ENCODE results near the gene NECAB3.

NECAB3 gene

DNA sequence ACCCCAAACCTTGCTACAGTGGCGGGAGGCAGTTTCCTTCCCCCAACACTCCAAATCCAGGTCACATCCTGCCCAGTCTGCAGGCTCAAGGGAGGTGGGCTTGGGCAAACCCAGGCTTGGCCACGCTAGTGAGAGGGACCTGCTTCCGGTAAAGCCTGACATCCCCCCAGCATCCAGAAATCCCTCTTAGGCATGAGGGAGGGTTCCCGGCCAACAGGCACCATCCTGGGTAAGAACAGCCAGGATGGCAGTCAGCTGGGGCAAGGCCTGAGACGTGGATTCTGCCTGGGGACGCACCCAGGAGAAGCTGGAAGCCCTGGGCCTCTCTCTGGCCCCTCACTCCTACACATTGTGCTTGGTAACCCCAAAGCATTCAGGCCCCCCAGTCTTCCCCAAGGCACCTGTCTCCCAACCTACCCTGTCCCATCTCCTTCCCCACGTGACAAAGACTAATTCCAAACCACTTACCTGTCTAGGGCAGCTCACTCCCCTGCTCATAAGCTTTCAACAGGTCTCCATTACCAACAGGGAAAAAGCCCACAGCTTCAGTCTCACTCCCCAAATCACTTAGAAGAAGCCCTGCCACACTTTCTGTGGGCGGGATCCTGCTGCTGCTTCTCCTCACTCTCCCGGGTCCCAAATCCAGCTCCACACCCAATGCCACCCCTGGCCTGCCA, 10.0 kb downstream of the NECAB3 start:
- no peak for DNase-seq (ENCODE audit: low spot score)

DNA sequence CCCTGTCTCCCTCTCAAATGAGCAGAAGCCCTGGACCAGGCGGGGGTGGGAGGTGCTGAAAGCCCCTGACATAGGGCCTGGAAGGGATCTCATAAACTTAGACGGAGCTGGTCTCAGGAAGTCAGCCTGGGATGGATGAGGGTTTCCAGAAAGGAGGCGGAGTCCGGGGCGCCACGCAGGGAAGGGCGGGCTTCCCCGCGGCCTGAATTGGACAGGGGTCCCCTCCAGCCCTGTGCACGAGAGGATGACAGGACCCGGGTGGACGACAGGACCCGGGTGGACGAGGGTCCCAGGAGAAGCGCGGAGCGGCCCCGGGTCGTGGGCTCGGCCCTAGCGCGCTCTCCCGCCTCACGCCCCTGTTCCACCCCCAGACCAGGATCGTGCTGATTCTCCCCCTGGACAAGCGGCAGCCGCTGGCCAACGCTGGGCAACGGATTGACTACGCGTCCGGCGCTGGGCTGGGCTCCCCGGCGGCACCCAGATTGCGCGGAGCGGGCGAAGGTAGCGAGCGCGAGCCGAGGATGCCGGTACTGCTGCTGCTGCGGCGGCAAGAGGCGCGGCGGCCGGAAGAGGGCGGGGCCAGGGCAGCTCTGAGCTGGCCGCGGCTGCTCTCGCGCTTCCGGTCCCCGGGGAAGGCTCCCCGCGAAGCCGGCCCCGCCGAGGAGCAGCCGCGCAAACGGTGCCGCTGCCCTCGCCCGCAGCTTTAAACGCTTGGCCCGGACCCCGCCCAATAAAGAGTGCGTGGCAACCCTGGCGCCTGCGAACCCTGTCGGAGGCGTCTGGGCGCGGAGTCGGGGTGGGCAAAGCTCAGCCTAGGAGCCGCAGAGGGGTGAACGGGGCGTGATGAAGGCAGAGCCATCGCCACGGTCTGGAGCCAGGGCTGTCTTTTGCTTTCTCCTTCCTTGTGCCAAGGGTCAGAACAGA, 10.8 kb downstream of the NECAB3 start:
- no peak for DNase-seq (ENCODE audit: low spot score)

DNA sequence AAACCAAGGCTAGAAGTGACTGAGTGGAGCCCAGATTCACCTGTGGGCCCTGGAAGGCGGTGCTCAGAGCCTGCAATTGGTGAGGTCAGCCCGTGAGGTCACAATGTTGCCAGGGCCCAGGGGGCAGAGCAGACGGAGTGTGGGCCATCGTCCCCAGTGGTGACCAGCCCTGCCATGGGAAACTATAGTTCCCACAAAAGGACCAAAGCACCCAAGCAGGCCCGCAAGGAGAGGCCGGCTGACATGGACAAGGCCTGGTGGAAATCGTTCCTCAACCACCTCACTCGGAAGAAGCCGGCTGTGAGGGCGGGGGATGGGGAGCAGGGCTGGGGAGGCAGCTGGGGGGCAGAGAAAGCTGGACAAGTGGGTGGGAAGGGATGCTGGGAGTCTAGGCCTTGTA, 12.1 kb downstream of the NECAB3 start, which contains the start of gene C20orf144:
C20orf144 (plus strand) TSS at position 156 of the 400 bp plus-strand sequence; CDS start at position 175, 19 bp downstream.
- DNase-seq (ENCODE audit: low spot score) = no peak

DNA sequence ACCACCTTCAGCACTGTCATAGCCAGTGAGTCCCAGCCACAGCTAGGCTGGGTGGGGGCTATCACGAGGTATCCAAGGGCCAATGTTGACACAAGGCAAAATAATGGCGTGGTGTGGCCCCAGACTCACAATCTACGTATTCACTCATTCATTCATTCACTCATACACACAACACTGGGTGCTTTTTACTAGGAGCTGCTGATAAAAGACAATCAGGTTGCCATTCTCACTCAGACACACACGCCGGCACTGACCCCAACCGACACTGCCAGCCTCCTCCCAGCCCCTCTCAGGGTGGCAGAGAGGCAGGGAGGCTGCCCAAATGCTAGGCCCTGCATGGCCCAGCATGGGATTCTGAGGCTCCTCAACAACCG, 13.6 kb downstream of the NECAB3 start:
- DNase-seq (ENCODE audit: low spot score) = no peak

DNA sequence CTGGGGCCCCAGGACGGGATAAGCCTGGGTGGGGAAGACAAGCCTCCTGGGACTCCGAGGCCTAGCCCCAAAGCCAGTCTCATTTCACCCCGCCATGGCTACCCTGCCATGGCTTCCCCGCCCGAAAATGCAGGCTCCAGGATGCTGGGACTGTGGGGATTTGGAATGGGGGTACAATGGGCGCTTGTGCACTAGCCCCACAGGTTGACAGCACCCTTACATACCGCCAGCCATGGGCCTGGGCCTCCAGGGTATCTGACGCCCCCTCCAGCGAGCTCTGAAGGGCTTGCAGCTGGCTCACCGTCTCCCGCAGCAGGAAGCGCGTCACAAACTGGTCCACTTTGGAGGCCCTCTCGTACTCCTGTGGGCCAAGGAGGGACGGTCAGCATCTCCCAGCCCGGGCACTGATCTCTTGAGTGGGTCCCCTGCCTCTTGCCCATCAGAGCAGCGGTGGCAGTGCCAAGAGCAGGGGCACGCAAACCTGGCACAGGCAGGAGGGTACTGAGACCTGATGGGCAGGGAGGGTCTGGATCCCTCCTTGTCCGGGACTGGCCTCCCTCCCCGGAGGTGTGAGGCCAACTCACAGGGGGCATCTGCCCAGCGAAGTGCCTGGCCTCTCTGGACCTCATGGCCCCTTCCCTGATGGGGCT, 14.1 kb downstream of the NECAB3 start:
- no peak for DNase-seq (ENCODE audit: low spot score)

DNA sequence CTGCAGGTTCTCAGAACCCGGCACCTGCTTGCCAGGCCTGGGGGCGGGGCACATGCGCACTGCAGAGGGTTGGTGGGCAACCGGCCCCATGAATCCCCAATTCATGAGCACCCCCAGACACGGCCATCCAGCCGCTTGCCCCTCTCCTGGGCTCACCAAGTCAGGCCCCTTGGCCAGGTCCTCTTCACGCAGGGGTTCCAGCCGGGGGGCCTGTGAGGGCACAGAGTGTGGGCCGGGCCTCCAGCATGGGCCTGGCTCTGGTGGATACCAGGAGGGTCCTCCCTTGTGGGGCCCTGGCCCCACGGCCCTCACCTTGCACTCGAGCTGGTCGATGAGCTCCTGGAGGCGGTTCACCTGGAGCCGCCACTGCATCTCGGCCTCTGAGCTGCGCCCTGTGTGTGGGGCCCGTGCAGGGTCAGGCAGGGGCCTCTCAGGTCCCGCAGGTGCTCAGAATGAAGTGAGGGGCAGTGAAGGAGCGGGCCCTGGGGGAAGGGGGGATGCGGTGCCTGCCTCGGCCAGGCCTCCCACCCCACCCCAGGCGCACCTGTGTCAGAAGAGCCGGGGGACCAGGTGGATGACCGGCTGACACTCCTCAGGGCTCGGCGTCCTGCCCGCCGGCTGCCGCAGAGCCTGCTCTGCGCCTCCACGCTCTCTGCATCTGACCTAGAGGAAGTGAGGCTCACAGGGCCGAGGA, 14.7 kb downstream of the NECAB3 start:
- DNase-seq (ENCODE audit: low spot score) = no peak

DNA sequence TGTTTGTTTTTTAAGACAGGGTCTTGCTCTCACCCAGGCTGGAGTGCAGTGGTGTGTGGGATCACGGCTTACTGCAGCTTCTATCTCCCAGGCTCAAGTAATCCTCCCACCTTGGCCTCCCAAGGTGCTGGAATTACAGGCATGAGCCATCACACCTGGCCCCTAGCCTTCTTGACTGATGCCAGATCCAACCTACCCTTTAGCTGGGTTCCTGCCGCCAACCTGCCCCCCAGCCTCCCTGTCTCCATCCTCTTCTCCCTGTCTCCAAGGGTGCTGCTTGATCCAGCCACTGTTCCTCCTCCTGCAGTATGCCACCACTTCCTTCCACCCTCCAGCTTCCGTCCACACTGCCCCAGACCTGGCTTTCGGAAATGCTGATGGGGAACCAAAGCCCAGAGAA, 15.3 kb downstream of the NECAB3 start:
- no peak for DNase-seq (ENCODE audit: low spot score)

DNA sequence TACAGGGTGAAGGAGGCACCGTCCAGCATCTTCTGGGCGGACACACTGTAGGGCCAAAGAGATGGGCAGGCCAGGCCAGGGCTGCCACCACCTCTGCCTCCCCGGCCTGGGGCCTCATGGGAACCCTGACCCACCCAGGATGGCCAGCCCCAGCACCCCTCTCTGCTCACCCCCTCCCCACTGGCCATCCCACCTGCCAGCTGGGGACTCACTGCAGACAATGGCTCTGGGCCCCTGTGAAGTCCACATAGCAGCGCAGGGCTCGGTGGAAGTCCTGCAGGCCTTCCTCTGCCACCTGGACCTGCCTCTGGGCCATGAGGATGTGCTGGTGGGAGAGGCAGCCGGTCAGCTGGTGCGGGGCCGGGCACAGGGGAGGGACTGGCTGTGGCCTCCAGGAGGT, 15.7 kb downstream of the NECAB3 start:
- no peak for DNase-seq (ENCODE audit: low spot score)

DNA sequence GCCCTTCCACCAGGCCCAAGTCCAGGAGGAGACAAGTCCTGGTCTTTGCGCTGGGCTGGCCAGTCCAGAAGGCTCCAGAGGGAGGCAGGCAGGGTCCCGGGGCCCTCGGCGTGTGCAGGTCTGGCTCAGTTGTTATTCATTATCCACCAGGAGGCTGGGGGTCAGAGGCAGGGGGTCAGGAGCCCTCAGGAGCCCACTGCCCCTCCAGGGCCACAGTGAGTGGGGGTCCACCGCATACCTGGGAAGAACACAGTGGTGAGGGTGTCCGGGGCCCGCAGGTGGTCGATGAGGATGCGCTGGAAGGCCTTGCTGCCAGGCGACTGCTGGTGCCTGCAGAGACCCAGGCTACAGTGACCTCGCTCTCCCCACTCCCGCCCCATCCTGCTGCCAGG, 16.5 kb downstream of the NECAB3 start:
- DNase-seq (ENCODE audit: low spot score) = no peak

DNA sequence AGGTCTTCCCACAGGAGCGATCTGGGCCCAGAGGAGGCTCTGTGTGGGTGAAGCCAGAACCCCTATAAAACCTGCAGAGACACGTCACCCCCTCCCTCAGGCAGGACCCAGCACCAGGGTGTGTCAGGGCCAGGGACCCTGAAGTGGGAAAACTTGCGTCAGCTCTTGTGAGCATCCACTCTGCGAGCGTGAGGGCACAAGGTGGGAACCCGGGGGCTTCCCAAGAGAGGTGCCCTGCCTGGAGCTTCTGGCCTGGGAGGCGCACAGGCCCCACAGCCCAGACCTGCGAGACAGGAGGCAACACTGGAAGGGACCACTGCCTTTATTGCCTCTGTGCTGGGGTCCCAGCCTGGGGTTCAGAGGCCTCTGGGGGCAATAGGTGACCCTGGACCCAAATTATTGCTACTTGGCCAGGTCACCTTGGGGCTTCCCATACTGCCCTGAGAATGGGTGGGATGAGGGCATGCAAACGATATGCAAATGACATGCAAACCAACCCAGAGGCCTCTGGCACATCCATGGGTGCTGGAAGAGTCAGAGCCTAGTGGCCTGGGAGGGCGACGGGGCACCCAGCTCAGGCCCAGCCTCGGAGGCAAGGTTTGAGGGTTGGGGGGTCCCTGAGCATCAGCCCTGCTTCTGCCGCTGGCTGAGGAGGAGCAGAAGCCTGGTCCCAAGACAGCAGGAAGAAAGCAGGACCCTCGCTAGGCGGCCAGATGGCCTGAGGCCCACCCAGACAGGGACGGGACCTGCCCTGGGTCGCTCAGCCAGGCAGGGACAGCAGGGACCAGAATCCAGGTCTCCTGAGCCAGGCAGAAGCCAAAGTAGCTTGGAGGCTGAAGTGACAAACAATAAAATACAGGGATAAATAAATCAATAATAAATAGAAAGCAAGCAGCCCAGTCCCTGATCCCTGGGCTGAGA, 17.2 kb downstream of the NECAB3 start:
- DNase-seq (ENCODE audit: low spot score) = no peak

DNA sequence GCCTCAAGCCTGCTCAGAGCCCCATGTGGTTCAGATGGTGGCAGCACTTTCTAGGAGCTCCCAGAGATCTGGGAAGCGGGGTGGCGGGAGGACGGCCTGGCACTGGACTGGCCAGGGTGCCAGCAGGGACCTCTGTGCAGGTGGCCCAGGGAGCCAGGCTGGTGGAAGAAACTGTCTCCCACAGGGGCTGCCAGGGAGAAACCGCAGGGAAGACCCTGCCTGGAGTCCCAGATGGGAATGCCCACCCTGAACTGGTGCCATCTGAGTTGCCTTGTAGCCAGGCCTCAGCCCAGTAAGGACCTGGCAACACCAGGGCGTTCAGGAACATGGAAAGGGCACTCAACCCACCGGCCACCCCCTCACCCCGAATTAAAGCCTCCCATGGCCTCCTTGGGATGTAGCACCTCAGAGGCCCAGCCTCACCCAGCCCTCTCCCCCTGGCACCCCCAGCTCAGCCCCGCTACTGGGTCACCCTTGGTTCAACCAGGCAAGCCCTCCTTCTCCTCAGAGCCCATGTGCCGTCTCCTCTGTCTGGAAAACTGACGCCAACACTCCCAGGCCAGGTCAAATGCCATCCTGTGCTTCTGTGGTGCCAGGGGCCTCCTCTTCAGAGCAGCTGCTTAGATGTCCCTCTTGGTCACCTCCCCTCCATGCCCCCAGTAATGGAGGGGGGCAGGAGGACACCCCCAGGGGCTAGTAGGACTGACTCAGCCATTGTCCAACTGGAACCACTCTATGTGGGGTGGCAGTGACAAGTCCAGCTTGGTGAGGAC, 18.0 kb downstream of the NECAB3 start:
- no peak for DNase-seq (ENCODE audit: low spot score)

DNA sequence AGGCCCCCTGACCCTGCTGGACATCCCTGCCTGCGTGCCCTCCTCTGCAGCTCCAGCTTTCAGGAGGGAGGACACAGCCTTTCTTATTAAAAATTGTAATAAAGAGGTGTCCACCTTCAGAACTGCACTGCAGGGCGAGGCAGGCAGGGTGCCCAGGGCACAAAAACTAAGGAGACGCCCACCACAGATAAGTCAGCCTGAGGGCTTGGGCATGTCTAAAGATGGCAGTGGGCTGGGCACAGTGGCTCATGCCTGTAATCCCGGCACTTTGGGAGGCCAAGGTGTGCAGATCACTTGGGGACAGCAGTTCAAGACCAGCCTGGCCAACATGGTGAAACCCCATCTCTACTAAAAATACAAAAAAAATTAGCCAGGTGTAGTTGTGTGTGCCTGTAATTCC, 19.1 kb downstream of the NECAB3 start:
- DNase-seq (ENCODE audit: low spot score) = no peak

DNA sequence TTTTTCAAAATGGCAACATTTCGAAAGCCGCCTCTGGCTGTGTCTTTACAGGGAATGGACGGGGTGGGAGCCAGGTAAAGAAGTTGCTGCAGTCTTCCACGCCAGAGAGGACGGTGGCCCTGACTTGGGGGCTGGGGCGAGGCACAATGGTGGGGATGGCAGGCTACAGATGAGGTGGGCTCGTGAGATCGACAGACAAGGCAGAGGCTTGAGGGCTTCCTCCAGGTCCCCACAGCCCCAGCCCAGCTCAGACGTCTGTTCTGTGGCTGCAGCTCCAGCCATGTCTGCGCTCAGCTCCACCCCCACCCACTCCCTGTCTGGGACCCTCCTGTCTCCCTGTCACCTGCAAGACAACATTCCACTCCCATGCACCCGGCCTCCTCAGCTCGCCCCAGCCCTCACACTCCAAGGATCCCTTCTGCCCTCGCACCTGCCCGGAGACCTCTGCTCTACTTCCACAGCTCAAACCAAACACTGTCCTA, 19.5 kb downstream of the NECAB3 start:
- no peak for DNase-seq (ENCODE audit: low spot score)

DNA sequence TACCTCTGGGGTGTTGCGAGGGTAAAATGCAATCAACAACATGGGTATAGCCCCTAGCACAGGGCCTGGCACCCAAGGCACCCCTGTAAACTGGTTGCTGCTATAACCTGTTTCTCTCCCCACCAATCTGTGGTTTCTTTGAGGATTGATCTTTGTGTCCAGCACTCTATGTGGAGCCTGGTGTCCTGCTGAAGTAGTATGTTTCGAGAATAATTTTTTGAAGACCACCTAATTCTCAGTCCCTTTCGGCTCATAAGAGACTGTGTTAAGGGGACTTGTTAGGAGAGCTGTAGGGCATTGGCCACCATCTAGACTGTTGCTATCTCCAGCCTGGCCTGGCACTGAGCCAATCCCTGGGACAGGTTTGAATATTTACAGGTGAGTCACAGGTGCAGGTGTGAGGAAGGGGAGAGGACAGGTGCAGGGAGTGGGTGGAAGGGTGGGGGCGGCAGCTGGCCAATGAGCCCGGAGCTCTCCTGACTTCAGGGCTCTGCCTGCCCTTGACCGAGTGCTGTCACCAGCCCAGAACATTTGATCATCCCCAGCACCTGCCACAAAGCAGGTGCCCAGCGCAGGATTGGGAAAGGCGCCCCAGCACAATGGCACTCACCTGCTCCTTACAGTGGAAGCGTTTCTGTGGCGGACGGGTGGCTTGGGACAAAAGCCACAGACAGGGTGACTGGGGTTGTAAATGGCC, 20.2 kb downstream of the NECAB3 start:
- no peak for DNase-seq (ENCODE audit: low spot score)

DNA sequence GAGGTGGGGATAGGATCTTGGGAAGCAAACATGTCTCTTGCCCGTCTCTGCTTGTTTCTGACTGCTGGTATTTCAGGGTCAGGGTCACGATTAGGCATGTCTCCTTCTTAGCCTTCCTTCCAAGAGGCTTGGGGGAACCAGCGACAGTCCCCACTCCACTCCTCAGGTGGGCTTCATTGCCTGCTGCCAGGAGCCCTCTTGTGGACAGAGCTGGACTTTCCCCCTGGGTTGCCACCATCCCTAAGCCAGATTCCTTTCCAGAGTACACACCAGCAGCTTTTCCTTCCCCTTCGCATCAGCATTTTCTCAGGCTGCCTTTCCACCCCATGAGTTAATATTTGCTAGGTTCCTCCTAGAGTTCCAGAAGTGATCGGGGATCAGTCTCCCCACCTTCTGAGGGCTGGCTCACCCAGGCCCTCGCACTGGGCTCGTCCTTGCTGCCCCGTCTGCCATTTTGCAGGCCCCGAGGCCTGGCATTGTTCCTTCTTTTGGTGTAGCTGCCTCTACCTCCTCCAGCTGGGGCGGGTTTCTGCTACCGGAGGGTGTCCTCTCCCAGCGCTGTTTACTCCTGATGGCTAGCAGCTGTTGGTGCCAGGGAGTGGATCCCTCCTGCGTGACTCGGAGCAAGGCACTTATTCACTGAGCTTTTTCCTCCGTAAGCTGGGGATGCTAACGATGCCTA, 20.9 kb downstream of the NECAB3 start:
- DNase-seq (ENCODE audit: low spot score) = peak; percentile 39

DNA sequence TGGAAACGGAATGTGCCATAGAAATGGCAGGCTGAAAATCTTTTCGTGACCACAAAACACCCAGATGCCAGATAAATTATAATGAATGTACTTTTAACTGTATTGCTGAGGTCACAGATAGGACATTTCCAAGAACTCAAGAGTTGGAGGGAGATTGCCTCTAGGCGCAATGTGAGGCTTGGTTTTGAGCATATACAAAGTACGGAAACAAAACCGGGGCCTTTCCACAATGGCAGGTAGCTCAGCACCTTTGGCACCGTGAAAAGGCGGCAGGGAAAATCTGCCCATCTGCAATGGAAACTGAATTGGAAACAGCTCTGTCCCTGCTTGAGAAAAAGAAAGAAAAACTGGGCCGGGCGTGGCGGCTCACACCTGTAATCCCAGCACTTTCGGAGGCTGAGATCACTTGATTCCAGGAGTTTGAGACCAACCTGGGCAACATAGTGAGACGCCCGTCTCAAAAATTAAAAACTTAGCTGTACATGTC, 22.6 kb downstream of the NECAB3 start:
- DNase-seq (ENCODE audit: low spot score) = no peak

DNA sequence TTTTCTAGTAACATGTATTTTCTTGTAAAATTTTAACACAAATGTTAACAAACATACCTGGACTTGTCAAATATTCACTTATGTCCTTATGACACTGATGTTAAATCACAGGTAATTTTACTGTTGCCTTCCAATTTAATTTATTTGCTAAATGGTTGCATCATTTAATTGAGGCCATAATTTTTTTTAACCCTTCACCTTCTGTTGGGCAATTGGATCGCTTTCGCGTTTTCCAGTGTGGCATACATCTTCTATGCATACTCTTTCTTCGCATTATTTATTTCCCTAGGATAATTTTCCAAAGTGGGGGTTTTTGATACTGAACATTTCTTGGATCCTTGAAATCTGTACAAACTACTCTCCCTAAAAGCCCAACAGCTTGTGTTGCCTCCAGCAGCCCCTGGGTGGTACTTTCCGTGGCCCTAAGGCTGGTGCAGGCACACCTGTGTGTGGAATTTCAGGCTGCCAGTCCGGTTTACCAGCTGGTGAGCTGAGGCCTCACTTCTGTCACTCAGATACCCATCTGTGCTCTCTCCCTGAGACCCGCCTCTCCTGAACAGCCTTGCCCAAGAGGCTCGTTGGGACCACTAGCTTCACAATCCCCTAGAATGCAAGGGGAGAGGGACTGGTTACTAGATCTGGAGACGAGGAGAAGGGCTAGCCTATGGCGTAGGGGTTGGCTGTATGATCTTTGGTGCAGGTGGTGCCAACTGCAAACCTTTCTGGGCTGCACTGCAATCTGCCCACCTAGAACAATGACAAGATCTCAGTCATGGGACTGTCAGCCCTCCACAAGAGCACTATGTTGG, 23.3 kb downstream of the NECAB3 start:
- DNase-seq (ENCODE audit: low spot score) = no peak

Measured in kidney capillary endothelial cell (primary cell).